ENCODE data around the gene TMEM245.
"Not testable (repeated sequence)": the region's sequence is repeated elsewhere in the genome, so short reads cannot be mapped to it uniquely, and the experiment has no call there.

The TMEM245 gene

GRCh38 chr9:109064963-109065702 lies 54.6 kb downstream of the TMEM245 start:
- no peak for DNase-seq (ENCODE audit: low read depth, low spot score)

- DNase-seq (ENCODE audit: low read depth, low spot score) = no peak
Observed at GRCh38 chr9:109063760-109064159, 56.0 kb downstream of the TMEM245 start.

- DNase-seq (ENCODE audit: low read depth, low spot score) = no peak
Observed at GRCh38 chr9:109062543-109062942, 57.2 kb downstream of the TMEM245 start.

DNA sequence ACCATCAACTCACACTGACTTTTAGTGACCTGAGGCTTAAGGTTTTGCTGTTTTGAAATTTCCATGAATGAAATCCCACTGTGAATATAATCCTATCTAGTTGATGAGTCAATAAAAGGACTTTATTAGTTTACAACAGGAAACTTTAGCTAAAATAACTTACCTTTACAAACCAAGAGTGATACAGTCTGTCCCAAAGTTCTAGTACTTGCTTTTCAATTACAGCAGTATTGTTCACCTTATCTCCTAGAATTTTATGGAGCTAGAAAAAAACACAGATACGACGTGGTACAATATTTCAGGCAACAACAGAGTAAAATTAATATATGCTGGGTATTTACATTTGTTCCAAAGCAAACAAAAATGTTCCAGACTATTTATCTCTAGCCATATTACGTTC lies 59.6 kb downstream of the TMEM245 start:
- DNase-seq (ENCODE audit: low read depth, low spot score) = no peak

GRCh38 chr9:109053121-109053520 lies 66.6 kb downstream of the TMEM245 start:
- DNase-seq (ENCODE audit: low read depth, low spot score) = not testable (repeated sequence)

DNA sequence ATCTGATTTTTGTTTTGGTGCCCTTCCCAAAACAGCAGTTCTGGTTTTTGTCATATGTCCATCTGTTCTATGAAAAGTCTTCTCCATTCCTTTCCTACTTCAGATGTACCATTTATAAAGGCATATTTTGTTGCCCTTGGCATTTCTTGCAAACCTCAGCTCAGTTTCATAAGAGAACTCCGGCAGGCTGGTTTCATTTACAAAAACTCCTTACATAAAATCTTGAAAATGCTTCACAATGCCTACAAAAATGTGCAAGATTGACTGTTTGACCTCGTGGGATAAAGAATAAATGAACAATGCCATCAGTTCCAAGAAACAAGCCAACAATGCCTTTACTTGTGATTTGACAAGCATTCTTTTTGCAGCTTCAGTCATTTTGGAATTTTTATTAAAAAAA lies 67.3 kb downstream of the TMEM245 start:
- no peak for DNase-seq (ENCODE audit: low read depth, low spot score)

- DNase-seq (ENCODE audit: low read depth, low spot score) = no peak
Observed at GRCh38 chr9:109051733-109052132, 68.0 kb downstream of the TMEM245 start.

GRCh38 chr9:109050444-109050843 lies 69.3 kb downstream of the TMEM245 start:
- DNase-seq (ENCODE audit: low read depth, low spot score) = no peak

DNA sequence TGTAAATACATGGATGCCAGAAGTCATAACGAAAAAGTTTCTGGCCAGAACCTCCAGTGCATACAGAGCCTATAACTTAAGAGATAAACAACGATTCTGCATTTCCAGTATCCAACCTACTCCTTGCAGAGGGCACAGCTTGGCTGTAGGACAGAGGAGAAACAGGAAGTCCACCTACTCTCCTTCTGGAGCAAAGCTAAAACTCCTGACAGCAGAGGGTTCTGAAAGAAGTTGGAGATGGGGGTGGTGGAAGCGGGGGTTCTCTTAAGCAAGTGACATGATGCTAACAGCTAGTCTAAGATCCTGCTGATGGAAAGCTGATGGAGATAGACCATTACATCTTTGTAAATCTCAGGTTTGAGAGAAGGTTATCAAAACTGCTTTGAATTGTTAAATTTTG lies 70.9 kb downstream of the TMEM245 start:
- DNase-seq (ENCODE audit: low read depth, low spot score) = no peak

GRCh38 chr9:109047259-109047658 lies 72.5 kb downstream of the TMEM245 start:
- no peak for DNase-seq (ENCODE audit: low read depth, low spot score)

DNA sequence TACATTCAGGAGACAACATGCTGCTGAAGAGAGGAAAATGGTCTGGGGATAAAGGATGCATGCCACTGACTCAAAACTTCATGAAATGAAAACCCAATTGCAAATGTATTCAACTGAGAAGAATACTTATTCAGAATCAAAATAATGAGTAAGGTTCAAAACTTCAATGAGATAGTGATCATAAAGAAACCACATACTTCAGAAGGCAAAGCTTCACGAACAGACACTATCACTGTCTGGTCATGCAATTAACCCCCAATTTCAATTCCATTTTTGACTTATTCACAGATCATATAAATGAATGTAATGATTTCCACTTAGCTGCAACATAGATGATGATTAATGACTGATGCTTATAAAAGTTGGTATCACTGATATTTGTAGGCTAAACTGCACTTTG lies 73.4 kb downstream of the TMEM245 start:
- no peak for DNase-seq (ENCODE audit: low read depth, low spot score)

DNA sequence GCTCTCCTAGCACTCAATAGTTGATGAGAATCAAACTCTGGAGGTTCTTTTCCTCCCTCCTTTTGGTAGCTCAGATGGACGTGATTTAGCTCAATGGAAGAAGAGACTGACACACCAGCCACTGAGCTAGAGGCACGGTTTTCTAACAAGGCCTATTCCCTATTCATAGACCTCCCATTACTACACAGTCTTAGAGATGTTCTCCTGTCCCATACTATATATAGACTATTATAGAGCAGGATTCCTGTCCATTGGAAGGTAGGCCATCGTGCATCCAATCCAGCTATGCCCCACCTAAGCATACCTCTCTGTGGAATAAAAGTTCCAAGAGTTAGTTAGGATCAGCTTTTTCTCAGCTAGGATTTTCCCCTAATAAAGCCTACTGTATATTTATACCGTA lies 76.2 kb downstream of the TMEM245 start:
- no peak for DNase-seq (ENCODE audit: low read depth, low spot score)

- DNase-seq (ENCODE audit: low read depth, low spot score) = no peak
Observed at GRCh38 chr9:109040571-109040970, 79.2 kb downstream of the TMEM245 start.

GRCh38 chr9:109039539-109039938 lies 80.2 kb downstream of the TMEM245 start:
- DNase-seq (ENCODE audit: low read depth, low spot score) = no peak

GRCh38 chr9:109037946-109038715 lies 81.6 kb downstream of the TMEM245 start:
- no peak for DNase-seq (ENCODE audit: low read depth, low spot score)

- no peak for DNase-seq (ENCODE audit: low read depth, low spot score)
Observed at GRCh38 chr9:109036744-109037680, 82.7 kb downstream of the TMEM245 start.

DNA sequence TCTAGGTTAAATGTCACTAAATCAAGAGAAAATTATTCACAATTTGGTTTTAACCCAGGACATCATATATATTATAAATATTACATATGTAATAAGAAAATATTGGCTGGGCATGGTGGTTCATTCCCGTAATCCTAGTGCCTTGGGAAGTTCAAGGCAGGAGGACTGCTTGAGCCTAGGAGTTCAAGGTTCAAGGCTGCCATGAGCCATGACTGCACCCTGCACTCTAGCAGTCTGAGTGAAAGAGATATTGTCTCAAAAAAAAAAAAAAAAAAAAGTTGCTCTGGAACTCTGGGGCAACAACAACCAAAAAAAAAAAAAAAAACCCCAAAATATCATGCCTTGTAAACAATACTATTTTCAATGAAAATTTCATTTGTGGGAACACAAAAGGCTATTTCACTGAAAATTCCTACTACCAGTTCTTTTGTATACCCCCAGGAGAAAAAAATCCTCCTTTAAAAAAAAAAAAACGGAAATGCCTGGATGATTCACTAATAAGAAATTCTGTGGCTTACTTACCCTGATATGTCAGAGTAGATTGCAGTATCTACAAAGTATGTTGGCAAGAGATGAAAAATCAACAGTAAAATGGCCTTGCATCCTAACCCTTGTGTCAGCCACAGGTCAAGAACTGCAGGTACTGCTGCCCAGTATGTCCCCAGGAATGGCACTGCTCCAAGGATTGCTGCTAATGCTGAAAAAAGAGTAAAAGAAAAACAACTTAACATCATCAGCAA lies 83.9 kb downstream of the TMEM245 start:
- no peak for DNase-seq (ENCODE audit: low read depth, low spot score)

DNA sequence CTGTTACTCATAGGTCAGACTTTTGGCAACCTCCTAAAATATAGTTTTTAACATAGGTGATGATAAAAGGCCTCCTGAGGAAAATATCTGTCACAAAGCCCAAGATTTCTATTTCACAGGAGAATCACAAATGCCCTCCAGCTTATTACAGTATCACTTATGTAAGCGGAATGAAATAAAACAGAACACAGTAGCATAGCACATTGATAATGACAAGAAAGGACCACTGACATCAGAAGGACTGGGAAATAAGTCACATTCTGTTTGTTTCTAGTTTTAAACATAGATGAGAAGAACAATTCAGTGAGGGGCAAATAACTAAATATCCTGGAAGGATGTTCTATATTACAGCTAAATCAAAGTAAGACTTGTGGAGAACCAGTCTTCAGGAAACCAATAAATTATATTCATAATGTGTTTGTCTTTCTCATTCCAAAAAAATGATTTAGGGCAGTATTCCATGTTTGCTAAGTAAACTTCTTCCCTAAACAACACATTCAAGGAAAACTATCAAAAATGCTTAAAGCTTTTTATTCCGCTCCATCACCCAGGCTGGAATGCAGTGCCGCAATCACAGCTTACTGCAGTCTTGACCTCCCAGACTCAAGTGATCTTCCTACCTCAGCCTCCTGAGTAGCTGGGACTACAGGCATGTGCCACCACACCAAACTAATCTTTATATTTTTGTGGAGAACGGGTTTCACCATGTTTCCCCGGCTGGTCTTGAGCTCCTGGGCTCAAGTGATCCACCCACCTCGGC lies 85.6 kb downstream of the TMEM245 start:
- no peak for DNase-seq (ENCODE audit: low read depth, low spot score)

- DNase-seq (ENCODE audit: low read depth, low spot score) = no peak
Observed at GRCh38 chr9:109031241-109031640, 88.5 kb downstream of the TMEM245 start.

- no peak for DNase-seq (ENCODE audit: low read depth, low spot score)
Observed at GRCh38 chr9:109030426-109030825, 89.3 kb downstream of the TMEM245 start.

DNA sequence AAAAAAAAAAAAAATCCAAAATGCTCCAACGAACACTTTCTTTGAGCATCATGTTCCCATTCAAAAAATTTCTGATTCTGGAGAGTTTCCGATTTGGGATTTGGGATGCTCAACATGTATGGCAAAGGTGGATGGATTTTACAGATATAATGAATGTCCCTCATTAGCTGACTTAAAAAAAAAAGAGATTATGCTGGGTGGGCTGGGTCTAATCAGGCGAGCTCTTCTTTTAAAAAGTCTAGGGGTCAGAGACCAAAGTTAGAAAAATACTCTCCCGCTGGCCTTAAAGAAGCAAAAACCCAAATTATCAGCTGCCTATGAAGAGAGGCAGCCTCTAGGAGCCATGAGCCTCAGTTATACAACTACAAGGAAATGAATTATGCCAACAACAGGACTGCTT lies 91.3 kb downstream of the TMEM245 start:
- DNase-seq (ENCODE audit: low read depth, low spot score) = no peak
